Nucleus accumbens (tissue), 56 donors: Measurements from ENCODE around the gene TNFRSF14.

Experiments used
- DNase-seq, 56 donors: peaks; one replicate each; lab custom pipeline; 2025; lab: John Stamatoyannopoulos, UW

TNFRSF14 gene

GRCh38 chr1:2595812-2596529 lies 39.8 kb downstream of the TNFRSF14 start:
- no peak for DNase-seq

- no peak for DNase-seq
Observed at GRCh38 chr1:2596530-2597333, 40.6 kb downstream of the TNFRSF14 start.

GRCh38 chr1:2597441-2598328 lies 41.5 kb downstream of the TNFRSF14 start:
- no peak for DNase-seq

GRCh38 chr1:2598329-2598931 lies 42.3 kb downstream of the TNFRSF14 start:
- DNase-seq: no peak

- no peak for DNase-seq
Observed at GRCh38 chr1:2601721-2602303, 45.6 kb downstream of the TNFRSF14 start.

- DNase-seq: no peak
Observed at GRCh38 chr1:2602311-2602835, 46.2 kb downstream of the TNFRSF14 start.

GRCh38 chr1:2602866-2603520 lies 46.8 kb downstream of the TNFRSF14 start:
- DNase-seq: no peak

GRCh38 chr1:2603521-2604155 lies 47.5 kb downstream of the TNFRSF14 start:
- no peak for DNase-seq

GRCh38 chr1:2604156-2604843 lies 48.1 kb downstream of the TNFRSF14 start:
- DNase-seq: no peak

- DNase-seq: no peak
Observed at GRCh38 chr1:2604844-2605508, 48.8 kb downstream of the TNFRSF14 start.

- no peak for DNase-seq
Observed at GRCh38 chr1:2605509-2606395, 49.6 kb downstream of the TNFRSF14 start.

GRCh38 chr1:2606396-2606880 lies 50.3 kb downstream of the TNFRSF14 start:
- no peak for DNase-seq

- no peak for DNase-seq
Observed at GRCh38 chr1:2606881-2607621, 50.9 kb downstream of the TNFRSF14 start.

- DNase-seq: no peak
Observed at GRCh38 chr1:2607641-2608091, 51.5 kb downstream of the TNFRSF14 start.

GRCh38 chr1:2609319-2610035 lies 53.3 kb downstream of the TNFRSF14 start:
- no peak for DNase-seq
